ENCODE measurements around the gene KRTAP4-3. TPM values are rescaled to one million over a fixed set of nuclear protein-coding genes. Genes with fewer than 3 reads are reported as not detected.
"Not testable (repeated sequence)": the region's sequence is repeated elsewhere in the genome, so short reads cannot be mapped to it uniquely, and the experiment has no call there.

KRTAP4-3 gene
- total RNA-seq, 2 donors from 2014 or later = not detected

DNA sequence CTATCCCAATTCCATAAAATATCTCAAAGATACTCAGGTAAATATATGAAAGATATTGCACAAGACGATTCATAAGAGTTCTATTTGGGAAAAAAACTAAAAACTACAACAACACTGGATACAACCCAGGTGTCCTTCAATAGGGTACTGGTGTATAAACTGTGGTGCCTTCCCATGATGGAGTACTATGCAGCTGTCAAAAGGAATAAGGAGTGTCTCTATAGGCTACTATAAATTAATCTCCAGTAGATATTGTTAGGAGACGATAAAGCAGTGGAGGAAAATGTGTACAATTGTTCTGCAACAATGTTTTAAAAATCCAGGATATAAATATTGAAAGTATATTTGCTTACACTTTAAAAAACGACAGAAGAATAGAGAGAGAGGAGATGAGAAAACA is 41.6 kb downstream of the KRTAP4-3 start:
- WGBS = 93% methylated on average over 3 of the region's 3 CpGs

DNA sequence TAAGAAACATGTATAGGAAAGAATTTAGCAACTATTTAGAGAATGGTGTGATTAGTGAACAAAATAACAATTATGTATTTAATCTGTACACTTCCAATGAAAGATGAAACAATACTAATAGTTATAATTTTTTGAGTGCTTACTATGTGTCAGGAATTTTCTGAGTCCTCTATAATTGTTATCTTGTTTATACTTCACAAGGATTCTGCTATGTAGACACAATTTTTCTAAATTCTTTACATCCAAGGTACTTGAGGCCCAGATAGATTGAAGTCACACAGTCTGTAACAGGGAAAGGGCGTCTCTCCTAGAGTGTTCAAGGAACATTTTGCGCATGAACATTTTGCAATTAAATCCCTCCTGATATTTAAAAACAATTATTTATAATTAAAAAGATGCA is 43.0 kb downstream of the KRTAP4-3 start:
- no peaks in the 10 kb centered on the region for H3K36me3 ChIP-seq
- no peaks in the 10 kb centered on the region for H3K9me3 ChIP-seq
- no peaks in the 10 kb centered on the region for H3K27me3 ChIP-seq (replicated peaks; ENCODE audit: insufficient read depth)
- DNase-seq (ENCODE audit: low spot score) = no peak
- WGBS = 96% methylated on average over 2 of the region's 2 CpGs
- no peaks in the 10 kb centered on the region for H3K4me1 ChIP-seq (replicated peaks)
- intact Hi-C loops (cut with DNase I) = no loop called here
- no peak overlapping the region for H3K4me3 ChIP-seq
- H3K27ac ChIP-seq = no peak overlapping the region
- TF ChIP-seq, protein P1, sequence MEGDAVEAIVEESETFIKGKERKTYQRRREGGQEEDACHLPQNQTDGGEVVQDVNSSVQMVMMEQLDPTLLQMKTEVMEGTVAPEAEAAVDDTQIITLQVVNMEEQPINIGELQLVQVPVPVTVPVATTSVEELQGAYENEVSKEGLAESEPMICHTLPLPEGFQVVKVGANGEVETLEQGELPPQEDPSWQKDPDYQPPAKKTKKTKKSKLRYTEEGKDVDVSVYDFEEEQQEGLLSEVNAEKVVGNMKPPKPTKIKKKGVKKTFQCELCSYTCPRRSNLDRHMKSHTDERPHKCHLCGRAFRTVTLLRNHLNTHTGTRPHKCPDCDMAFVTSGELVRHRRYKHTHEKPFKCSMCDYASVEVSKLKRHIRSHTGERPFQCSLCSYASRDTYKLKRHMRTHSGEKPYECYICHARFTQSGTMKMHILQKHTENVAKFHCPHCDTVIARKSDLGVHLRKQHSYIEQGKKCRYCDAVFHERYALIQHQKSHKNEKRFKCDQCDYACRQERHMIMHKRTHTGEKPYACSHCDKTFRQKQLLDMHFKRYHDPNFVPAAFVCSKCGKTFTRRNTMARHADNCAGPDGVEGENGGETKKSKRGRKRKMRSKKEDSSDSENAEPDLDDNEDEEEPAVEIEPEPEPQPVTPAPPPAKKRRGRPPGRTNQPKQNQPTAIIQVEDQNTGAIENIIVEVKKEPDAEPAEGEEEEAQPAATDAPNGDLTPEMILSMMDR (IDR thresholded peaks at IDR 0.05) = no peak
- TF ChIP-seq POLR2AphosphoS5 (IDR thresholded peaks at IDR 0.05) = no peak
- TF ChIP-seq POLR2A (IDR thresholded peaks at IDR 0.05) = no peak

More for the DNA sequence above, 41.6 kb downstream of the KRTAP4-3 start:
- no peak overlapping the region for H3K27ac ChIP-seq
- H3K36me3 ChIP-seq = no peaks in the 10 kb centered on the region
- no peaks in the 10 kb centered on the region for H3K27me3 ChIP-seq (replicated peaks; ENCODE audit: insufficient read depth)
- intact Hi-C loops (cut with DNase I) = no loop called here
- H3K4me1 ChIP-seq (replicated peaks) = no peaks in the 10 kb centered on the region
- DNase-seq (ENCODE audit: low spot score) = no peak
- no peak for TF ChIP-seq POLR2A (IDR thresholded peaks at IDR 0.05)
- no peak for TF ChIP-seq POLR2AphosphoS5 (IDR thresholded peaks at IDR 0.05)
- TF ChIP-seq, protein P1 (IDR thresholded peaks at IDR 0.05) = no peak
- H3K9me3 ChIP-seq = no peaks in the 10 kb centered on the region
- no peak overlapping the region for H3K4me3 ChIP-seq

DNA sequence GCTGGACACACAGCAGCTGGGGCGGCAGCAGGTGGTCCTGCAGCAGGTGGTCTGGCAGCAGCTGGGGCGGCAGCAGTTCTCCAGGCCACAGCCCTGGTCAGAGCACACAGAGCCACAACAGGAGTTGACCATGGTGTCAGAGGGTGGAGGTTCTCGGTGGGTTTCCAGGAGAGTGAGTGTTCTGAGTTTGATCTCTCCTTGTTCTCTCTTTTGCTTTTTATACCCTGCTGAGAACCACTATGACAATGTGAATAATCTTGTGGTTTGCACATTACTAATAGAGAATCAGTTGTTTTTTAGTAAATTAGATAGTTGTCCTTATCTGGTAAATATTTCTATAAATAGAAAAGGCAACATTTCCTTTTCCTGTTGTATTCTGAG is 44.0 kb downstream of the KRTAP4-3 start, which contains the start of gene KRTAP4-12:
KRTAP4-12 (minus strand) TSS at position 192 of the 381 bp plus-strand sequence; CDS start at position 132, 60 bp downstream.
- intact Hi-C loops (cut with DNase I); H3K27me3 ChIP-seq (replicated peaks; ENCODE audit: insufficient read depth); DNase-seq (ENCODE audit: low spot score); H3K4me1 ChIP-seq (replicated peaks); H3K4me3 ChIP-seq; H3K27ac ChIP-seq; H3K36me3 ChIP-seq; H3K9me3 ChIP-seq: not testable (repeated sequence)
- WGBS = 90% methylated on average over 3 of the region's 3 CpGs

DNA sequence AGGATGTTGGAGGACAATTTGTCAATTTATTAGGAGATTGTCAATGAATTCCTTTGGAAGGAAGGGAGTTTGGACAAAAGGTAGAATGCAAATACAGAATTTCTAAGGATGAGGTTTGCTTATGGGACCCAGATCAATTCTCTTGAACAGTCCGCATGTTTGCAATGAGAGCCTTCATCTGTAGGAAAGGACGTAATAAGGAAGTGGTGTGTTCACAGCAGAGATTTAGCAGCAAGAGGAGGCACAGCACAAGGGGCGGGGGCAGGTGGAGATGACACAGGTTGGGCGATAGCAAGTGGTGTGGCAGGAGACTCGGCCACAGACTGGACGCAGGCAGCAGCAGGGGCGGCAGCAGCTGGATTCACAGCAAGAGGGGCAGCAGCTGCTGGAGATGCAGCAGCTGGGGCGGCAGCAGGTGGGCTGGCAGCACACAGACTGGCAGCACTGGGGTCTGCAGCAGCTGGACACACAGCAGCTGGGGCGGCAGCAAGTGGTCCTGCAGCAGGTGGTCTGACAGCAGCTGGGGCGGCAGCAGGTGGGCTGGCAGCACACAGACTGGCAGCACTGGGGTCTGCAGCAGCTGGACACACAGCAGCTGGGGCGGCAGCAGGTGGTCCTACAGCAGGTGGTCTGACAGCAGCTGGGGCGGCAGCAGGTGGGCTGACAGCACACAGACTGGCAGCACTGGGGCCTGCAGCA is 44.6 kb downstream of the KRTAP4-3 start:
- H3K4me3 ChIP-seq; H3K9me3 ChIP-seq; intact Hi-C loops (cut with DNase I); DNase-seq (ENCODE audit: low spot score); H3K4me1 ChIP-seq (replicated peaks); H3K27ac ChIP-seq; H3K36me3 ChIP-seq; H3K27me3 ChIP-seq (replicated peaks; ENCODE audit: insufficient read depth): not testable (repeated sequence)
- 89% methylated on average over 12 of the region's 12 CpGs for WGBS

DNA sequence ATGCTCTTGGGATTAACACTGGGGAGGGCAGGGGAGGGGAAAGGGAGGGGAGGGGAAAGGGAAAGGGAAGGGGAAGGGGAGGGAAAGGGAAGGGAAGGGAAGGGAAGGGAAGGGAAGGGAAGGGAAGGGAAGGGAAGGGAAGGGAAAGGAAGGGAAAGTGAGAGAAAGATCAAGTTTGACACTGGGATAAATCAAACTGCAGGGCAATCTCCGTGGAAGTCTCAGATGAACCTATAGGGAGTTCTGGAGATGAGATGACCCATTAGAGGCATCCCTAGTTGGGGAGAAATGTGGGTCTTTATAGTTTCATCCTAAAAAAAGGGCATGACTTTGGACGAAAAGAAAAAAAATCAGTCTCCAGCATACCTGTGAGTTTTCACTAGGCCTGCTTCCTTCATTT is 46.3 kb downstream of the KRTAP4-3 start:
- no peak overlapping the region for H3K27ac ChIP-seq
- intact Hi-C loops (cut with DNase I) = no loop called here
- no peaks in the 10 kb centered on the region for H3K36me3 ChIP-seq
- DNase-seq (ENCODE audit: low spot score) = no peak
- TF ChIP-seq POLR2AphosphoS5 (IDR thresholded peaks at IDR 0.05) (no peak), POLR2A (IDR thresholded peaks at IDR 0.05) (no peak)
- TF ChIP-seq, protein P1 (IDR thresholded peaks at IDR 0.05) = no peak
- H3K9me3 ChIP-seq = no peaks in the 10 kb centered on the region
- no peak overlapping the region for H3K4me3 ChIP-seq
- WGBS = 88% methylated on average over 2 of the region's 2 CpGs
- H3K27me3 ChIP-seq (replicated peaks; ENCODE audit: insufficient read depth) = no peaks in the 10 kb centered on the region
- no peaks in the 10 kb centered on the region for H3K4me1 ChIP-seq (replicated peaks)

DNA sequence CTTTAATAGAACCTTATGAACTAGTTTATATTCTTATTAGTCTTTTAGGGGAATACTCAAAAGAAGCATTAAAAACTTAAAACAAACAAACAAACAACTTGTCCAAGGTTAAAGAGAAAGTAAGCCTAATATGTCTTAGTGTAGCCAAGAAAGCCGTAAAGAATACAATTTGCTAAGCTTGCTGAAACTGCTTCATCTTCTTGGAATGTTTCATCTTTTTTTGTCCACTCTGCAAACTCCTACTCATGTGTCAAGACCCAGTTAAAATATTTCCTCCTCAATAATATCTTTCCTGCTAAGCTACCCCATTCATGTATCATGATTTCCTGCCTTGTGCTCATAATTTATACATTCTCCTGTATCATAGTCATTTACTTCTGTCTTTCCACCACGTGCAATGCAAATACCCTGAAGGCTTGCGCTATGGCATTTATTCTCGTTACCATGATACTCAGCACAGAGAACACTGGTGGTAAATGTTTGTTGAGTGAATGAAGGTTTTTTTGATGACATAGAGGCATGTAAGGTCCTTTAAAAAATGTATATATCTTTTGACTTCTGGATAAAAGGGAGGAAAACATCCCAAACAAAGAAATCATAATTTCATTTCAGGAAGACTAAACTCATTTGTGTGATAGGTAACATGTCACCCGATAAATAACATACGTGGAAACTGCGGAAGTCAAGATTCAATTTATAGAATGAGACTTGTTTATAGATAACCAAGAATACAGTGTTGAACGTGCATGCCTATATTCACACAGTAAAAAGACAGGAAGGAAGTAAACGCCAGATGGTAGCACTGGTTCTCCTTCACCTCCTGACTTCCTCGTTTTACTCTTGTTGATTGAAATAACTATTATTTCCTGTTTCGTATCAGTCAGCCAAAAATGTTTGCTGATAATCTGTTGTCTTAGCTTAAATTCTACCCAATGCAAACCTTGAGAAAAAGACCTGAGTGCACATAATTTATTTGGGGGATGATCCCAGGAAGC is 48.0 kb downstream of the KRTAP4-3 start:
- DNase-seq (ENCODE audit: low spot score); H3K27ac ChIP-seq; intact Hi-C loops (cut with DNase I); H3K36me3 ChIP-seq; H3K4me1 ChIP-seq (replicated peaks); H3K27me3 ChIP-seq (replicated peaks; ENCODE audit: insufficient read depth); H3K4me3 ChIP-seq; H3K9me3 ChIP-seq: not testable (repeated sequence)
- 78% methylated on average over 11 of the region's 11 CpGs for WGBS
